ENCODE measurements around the gene BNIP2. TPM values are rescaled to one million over a fixed set of nuclear protein-coding genes. Genes with fewer than 3 reads are reported as not detected.

Gene BNIP2, protein sequence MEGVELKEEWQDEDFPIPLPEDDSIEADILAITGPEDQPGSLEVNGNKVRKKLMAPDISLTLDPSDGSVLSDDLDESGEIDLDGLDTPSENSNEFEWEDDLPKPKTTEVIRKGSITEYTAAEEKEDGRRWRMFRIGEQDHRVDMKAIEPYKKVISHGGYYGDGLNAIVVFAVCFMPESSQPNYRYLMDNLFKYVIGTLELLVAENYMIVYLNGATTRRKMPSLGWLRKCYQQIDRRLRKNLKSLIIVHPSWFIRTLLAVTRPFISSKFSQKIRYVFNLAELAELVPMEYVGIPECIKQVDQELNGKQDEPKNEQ
- total RNA-seq, result 100 to 1,000 TPM; 124 to 171 (median 160) TPM

GRCh38 chr15:59688782-59689625 is at the start of gene BNIP2:
Gene BNIP2, minus strand, starts transcription at chr15:59689320. Its CDS starts 6,863 bp downstream, at chr15:59682457.
- TF ChIP-seq, protein P1, sequence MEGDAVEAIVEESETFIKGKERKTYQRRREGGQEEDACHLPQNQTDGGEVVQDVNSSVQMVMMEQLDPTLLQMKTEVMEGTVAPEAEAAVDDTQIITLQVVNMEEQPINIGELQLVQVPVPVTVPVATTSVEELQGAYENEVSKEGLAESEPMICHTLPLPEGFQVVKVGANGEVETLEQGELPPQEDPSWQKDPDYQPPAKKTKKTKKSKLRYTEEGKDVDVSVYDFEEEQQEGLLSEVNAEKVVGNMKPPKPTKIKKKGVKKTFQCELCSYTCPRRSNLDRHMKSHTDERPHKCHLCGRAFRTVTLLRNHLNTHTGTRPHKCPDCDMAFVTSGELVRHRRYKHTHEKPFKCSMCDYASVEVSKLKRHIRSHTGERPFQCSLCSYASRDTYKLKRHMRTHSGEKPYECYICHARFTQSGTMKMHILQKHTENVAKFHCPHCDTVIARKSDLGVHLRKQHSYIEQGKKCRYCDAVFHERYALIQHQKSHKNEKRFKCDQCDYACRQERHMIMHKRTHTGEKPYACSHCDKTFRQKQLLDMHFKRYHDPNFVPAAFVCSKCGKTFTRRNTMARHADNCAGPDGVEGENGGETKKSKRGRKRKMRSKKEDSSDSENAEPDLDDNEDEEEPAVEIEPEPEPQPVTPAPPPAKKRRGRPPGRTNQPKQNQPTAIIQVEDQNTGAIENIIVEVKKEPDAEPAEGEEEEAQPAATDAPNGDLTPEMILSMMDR (IDR thresholded peaks at IDR 0.05; ENCODE audit: low read depth), result no peak

DNA sequence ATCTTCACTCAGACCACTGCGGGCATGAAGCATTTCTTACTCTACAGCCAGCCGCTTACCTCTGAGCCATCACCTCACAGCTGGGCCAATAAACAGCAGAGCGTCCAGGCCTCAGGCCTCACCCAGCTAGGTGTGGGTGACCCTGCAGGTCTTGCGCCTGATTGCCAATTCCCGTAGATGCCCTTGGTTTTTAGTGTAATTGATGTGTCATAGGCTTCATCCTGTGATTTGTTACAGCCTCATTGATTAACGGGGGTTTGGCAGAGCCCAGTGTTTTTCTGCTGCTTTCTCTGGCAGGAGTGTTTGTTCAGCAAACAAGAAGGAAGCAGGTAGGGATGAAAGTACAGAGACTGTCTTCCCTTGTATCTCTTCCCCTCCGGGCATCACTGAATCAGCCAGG is 49.6 kb upstream of the BNIP2 start:
- TF ChIP-seq, protein P1 (IDR thresholded peaks at IDR 0.05; ENCODE audit: low read depth), result no peak

DNA sequence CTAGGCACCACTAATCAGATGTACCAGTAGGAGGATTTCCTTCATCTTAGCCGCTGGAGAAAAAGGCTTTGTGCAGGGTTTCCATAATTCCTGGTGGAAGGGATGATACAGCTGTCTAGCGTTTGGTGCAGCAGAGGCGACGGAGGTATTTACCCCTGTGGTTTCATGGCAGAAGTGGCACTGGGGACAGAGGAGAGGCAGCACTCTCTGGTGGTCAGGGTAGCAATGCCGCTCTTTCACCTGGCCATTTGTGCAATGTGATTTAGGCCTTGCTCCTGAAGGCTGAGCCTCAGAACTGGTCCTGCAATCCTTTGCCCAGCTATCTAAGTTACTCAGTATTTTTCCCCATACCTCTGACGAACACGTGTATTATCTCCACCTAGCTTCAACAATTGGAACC is 47.1 kb upstream of the BNIP2 start:
- TF ChIP-seq, protein P1 (IDR thresholded peaks at IDR 0.05; ENCODE audit: low read depth), result no peak

DNA sequence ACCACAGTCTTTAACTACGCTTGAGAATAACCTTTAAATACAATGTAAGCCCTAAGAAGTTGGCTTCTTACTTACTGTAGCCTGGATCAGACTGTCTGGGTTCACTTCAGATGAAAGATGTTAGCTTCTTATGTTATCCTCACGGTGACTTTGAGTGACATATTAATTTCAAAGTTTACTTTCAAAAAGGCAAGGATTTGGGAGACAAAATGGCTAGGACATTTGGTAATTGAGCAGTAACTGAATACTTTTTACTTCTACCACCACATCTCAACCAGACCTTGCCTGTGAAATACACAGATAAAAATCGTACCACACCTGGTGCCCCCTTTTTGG is 36.0 kb upstream of the BNIP2 start:
- TF ChIP-seq, protein P1 (IDR thresholded peaks at IDR 0.05; ENCODE audit: low read depth), result no peak

DNA sequence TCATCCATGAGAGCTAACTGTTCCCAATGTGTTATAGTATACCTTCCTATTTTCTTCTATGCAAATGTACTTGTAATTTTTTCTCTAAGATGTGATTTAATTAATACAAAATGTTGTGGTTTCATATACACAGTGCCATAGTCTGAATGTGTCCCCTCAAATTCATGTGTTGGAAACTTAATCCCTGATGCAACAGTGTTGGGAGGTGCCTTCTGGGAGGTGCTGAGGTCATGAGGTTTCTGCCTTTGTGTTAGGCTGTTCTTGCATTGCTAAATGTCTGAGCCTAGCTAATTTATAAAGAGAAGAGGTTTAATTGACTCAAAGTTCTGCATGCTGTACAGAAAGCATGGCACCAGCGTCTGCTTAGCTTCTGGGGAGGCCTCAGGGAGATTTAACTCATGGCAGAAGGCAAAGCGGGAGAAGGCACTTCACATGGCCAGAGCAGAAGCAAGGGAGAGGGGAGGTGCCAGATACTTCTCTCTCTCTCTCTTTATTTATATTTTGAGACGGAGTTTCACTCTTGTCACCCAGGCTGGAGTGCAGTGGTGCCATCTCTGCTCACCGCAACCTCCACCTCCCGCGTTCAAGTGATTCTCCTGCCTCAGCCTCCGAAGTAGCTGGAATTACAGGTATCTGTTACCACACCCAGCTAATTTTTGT is 34.7 kb upstream of the BNIP2 start:
- TF ChIP-seq, protein P1 (IDR thresholded peaks at IDR 0.05; ENCODE audit: low read depth), result no peak

DNA sequence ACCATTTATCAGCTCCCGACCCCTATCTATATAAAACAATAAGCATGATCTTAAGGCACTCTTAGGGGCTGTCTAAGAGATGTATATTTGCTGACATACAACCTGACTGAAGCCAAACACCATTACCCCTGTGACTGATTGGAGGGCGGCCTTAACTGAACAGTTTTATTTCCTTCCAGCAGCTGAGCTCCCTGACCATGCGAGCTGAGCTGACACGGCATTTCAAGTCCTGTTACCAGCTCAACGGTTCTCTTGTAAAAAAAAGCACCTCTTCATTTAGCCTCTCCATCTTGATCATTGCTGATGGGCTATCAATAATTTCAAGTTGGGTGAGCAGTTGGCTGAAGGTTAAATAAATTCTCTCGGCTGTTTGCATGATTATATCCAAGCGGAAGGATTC is 33.4 kb upstream of the BNIP2 start:
- TF ChIP-seq, protein P1 (IDR thresholded peaks at IDR 0.05; ENCODE audit: low read depth), result no peak

- TF ChIP-seq, protein P1 (IDR thresholded peaks at IDR 0.05; ENCODE audit: low read depth), result no peak
These were observed 32.9 kb upstream of the BNIP2 start for GRCh38 chr15:59722037-59722436.
